KMS-11 (cell line): Measurements from ENCODE around the gene TBCB.

Source experiments
- H2AFZ ChIP-seq: fragments of 200-600 bp; sonication (generic); 2 replicates; pipeline ENCODE4 v1.6.1; 2016; ENCODE audit warnings: antibody characterized with exemption, mixed run types, low read depth
- H3K27ac ChIP-seq: fragments of 200-600 bp; sonication (generic); 2 replicates; pipeline ENCODE4 v1.6.1; 2016; ENCODE audit warnings: mild to moderate bottlenecking, mixed run types
- H3K27me3 ChIP-seq: fragments of 200-600 bp; sonication (generic); 2 replicates; pipeline ENCODE4 v1.6.1; 2017; ENCODE audit warnings: mild to moderate bottlenecking, low read depth, mixed run types, moderate library complexity; ENCODE audit not compliant: insufficient read depth
- H3K36me3 ChIP-seq: fragments of 200-600 bp; sonication (generic); 2 replicates; pipeline ENCODE4 v1.6.1; 2017; ENCODE audit warnings: mild to moderate bottlenecking, mixed run types; ENCODE audit not compliant: insufficient read depth
- H3K4me1 ChIP-seq: fragments of 200-600 bp; sonication (generic); 2 replicates; pipeline ENCODE4 v1.6.1; 2016; ENCODE audit warnings: mild to moderate bottlenecking, low read depth, mixed run types; ENCODE audit not compliant: poor library complexity, severe bottlenecking
- H3K4me2 ChIP-seq: fragments of 200-600 bp; sonication (generic); 2 replicates; pipeline ENCODE4 v1.7.0; 2016; ENCODE audit warnings: mild to moderate bottlenecking, mixed run types
- H3K4me3 ChIP-seq: fragments of 200-600 bp; sonication (generic); IDR thresholded peaks from 2 replicates; pipeline ENCODE4 v1.6.1; 2017; ENCODE audit warnings: low read depth, low read length, mixed read lengths; ENCODE audit not compliant: insufficient read depth
- H3K79me2 ChIP-seq: fragments of 200-600 bp; sonication (generic); 2 replicates; pipeline ENCODE4 v1.6.1; 2016; ENCODE audit warnings: low read depth, mixed run types; ENCODE audit not compliant: insufficient read depth
- H3K9ac ChIP-seq: fragments of 200-600 bp; sonication (generic); 2 replicates; pipeline ENCODE4 v1.6.1; 2016; ENCODE audit warnings: mild to moderate bottlenecking, mixed run types
- H4K20me1 ChIP-seq: fragments of 200-600 bp; sonication (generic); 2 replicates; pipeline ENCODE4 v1.6.1; 2016; ENCODE audit warnings: mild to moderate bottlenecking, mixed run types; ENCODE audit not compliant: insufficient read depth
- TF ChIP-seq, protein P1 (sequence below): fragments of 200-600 bp; sonication (generic); conservative IDR thresholded peaks from 2 replicates; pipeline ENCODE4 v1.6.1; 2017; ENCODE audit warnings: low read depth, mild to moderate bottlenecking, antibody characterized with exemption, low read length, moderate library complexity, mixed read lengths

The TBCB gene

DNA sequence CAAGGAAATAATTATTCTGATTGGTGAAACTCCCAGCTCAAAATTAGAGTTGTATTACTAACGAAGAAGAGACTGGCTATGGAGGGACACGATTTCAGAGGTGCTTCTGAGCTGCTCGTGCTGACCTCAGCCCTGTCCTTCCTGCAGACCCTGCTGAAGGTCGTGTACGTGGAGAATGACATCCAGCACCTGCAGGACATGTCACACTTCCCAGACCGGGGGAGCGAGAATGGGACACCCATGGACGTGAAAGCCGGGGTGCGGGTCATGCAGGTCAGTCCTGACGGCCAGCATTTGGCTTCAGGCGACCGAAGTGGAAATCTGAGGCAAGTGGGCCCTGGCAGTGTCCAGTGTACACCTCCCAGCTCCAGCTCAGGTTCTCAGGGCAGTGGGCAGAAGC is 32.4 kb upstream of the TBCB start:
- Histone ChIP-seq H2AFZ (no peak overlapping the region), H3K4me3 (no peak overlapping the region), H4K20me1 (no peaks in the 10 kb centered on the region), H3K27ac (no peak overlapping the region), H3K36me3 (peaks cover 18% of the 10 kb centered on the region; the same call in 1 of the 2 replicates), H3K79me2 (no peaks in the 10 kb centered on the region), H3K4me2 (no peak overlapping the region), H3K27me3 (no peaks in the 10 kb centered on the region), H3K4me1 (no peaks in the 10 kb centered on the region), H3K9ac (no peak overlapping the region)
- TF ChIP-seq, protein P1, sequence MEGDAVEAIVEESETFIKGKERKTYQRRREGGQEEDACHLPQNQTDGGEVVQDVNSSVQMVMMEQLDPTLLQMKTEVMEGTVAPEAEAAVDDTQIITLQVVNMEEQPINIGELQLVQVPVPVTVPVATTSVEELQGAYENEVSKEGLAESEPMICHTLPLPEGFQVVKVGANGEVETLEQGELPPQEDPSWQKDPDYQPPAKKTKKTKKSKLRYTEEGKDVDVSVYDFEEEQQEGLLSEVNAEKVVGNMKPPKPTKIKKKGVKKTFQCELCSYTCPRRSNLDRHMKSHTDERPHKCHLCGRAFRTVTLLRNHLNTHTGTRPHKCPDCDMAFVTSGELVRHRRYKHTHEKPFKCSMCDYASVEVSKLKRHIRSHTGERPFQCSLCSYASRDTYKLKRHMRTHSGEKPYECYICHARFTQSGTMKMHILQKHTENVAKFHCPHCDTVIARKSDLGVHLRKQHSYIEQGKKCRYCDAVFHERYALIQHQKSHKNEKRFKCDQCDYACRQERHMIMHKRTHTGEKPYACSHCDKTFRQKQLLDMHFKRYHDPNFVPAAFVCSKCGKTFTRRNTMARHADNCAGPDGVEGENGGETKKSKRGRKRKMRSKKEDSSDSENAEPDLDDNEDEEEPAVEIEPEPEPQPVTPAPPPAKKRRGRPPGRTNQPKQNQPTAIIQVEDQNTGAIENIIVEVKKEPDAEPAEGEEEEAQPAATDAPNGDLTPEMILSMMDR, result no peak

DNA sequence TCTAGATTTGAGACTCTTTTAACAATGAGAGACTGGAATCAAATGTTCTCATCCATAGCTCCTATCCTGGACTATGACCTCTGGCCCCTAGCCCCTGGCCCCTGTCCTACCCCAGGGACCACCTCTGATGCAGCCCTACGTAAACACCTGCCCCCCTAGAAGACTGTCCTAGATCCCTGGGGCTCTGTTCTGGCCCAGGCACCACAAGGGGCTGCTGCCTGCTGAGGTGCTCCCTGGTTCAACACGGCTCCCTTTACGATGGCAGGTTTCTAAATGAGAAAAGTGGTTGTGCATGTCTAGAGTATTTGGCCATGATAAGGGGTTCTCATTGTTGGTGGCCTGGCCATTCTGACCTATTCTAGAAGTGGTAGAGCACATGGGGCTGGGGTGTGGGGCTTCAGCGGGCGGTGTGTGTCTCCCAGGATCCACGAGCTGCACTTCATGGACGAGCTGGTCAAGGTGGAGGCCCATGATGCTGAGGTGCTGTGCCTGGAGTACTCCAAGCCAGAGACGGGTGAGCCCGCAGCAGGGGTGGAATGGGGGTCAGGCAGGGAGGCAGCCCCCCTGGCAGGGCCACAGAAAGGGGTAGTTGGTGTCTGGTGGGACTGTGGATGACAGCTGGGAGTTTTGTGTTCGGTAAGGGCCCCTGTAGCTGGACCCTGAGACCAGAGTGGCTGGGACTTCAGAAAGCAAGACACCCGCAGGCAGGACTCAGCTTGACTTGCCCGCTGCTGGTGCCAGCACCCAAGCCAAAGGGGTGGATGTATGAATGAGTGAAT is 30.8 kb upstream of the TBCB start:
- no peak overlapping the region for H3K9ac ChIP-seq
- no peaks in the 10 kb centered on the region for H3K27me3 ChIP-seq
- H3K27ac ChIP-seq, result no peak overlapping the region
- H3K36me3 ChIP-seq, result peaks cover 16% of the 10 kb centered on the region; the same call in 1 of the 2 replicates
- H3K4me2 ChIP-seq, result no peak overlapping the region
- no peaks in the 10 kb centered on the region for H3K79me2 ChIP-seq
- H3K4me1 ChIP-seq, result no peaks in the 10 kb centered on the region
- TF ChIP-seq, protein P1, result no peak
- no peak overlapping the region for H3K4me3 ChIP-seq
- no peak overlapping the region for H2AFZ ChIP-seq
- no peaks in the 10 kb centered on the region for H4K20me1 ChIP-seq

DNA sequence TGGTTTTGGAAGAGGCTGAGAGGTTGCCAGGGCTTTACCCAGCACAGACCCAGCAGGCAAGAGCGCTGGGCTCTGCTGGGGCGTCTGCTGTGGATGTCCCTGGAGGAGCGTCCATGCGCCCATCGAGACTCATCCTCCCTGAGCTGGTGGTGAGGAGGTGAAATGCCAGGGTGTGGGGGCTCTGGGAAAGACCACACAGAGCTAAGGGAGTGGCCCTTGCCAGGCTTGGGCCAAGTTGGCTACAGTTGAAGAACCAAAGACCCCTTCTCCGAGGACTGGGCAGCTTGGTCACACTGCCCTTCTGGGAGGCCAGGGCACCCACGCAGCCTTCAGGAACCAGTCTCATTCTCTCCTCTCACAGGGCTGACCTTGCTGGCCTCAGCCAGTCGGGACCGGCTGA is 28.9 kb upstream of the TBCB start:
- no peaks in the 10 kb centered on the region for H3K79me2 ChIP-seq
- peaks cover 18% of the 10 kb centered on the region; the same call in 1 of the 2 replicates for H3K36me3 ChIP-seq
- H3K4me2 ChIP-seq, result no peak overlapping the region
- H3K9ac ChIP-seq, result no peak overlapping the region
- no peak overlapping the region for H3K4me3 ChIP-seq
- H3K27me3 ChIP-seq, result no peaks in the 10 kb centered on the region
- no peak overlapping the region for H2AFZ ChIP-seq
- TF ChIP-seq, protein P1, result no peak
- no peak overlapping the region for H3K27ac ChIP-seq
- no peaks in the 10 kb centered on the region for H3K4me1 ChIP-seq
- no peaks in the 10 kb centered on the region for H4K20me1 ChIP-seq

DNA sequence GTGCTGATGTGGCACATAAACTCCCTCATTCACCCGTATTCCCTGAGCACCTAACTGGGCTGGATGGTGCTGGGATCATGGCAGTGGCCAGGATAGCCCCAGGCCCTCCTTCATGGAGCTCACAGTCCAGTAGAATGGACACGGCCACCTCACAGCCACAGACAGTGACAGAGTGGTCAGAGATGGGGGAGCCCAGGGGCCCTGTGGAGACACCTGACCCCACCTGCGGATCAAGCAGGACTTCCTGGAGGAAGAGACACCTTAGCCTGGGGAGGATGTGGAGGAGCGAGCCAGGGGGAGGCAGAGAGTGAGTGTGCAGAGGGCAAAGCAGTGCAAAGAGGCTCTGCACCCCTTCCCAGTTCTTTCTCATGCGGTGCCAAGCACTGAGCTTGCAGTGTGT is 25.4 kb upstream of the TBCB start:
- Histone ChIP-seq H3K4me3 (no peak overlapping the region), H3K4me2 (no peak overlapping the region), H3K79me2 (no peaks in the 10 kb centered on the region), H3K9ac (no peak overlapping the region), H3K36me3 (peaks cover 3% of the 10 kb centered on the region; the same call in 1 of the 2 replicates), H3K4me1 (no peaks in the 10 kb centered on the region), H4K20me1 (no peaks in the 10 kb centered on the region), H3K27ac (no peak overlapping the region), H3K27me3 (no peaks in the 10 kb centered on the region), H2AFZ (no peak overlapping the region)
- TF ChIP-seq, protein P1, result no peak
